ENCODE data around the gene UBXN1. TPM values are rescaled to one million over a fixed set of nuclear protein-coding genes. Genes with fewer than 3 reads are reported as not detected.
A peak's percentile ranks its signal among the peaks of the same experiment; 100 is the strongest.

The UBXN1 gene
- total RNA-seq, 4 donors from 2014 or later = 140 to 205 (median 162) TPM

GRCh38 chr11:62648967-62649364 lies 29.9 kb downstream of the UBXN1 start:
- 90 to 92% methylated on average over 11 of the region's 11 CpGs for WGBS, 2 donors
- H3K9me3 ChIP-seq = no peaks in the 10 kb centered on the region
- no peak overlapping the region for H3K27ac ChIP-seq
- H3K4me3 ChIP-seq = no peak overlapping the region
- peaks cover 0 to 39% (median 4%) of the 10 kb centered on the region in 3 donors for H3K36me3 ChIP-seq
- TF ChIP-seq POLR2A (IDR thresholded peaks at IDR 0.05) = no peak
- TF ChIP-seq EP300 (IDR thresholded peaks at IDR 0.05) = no peak
- TF ChIP-seq CTCF (IDR thresholded peaks at IDR 0.05) = no peak
- peaks cover 0 to 50% (median 28%) of the 10 kb centered on the region in 4 donors for H3K4me1 ChIP-seq
- no peaks in the 10 kb centered on the region for H3K27me3 ChIP-seq
- DNase-seq (ENCODE audit: low spot score in 2 of 2) = no peak

- 89 to 92% methylated on average over 21 to 24 of the region's 24 CpGs for whole genome bisulfite sequencing, 2 donors
- H3K36me3 ChIP-seq = peaks cover 0 to 45% (median 4%) of the 10 kb centered on the region in 3 donors
- no peaks in the 10 kb centered on the region for H3K27me3 ChIP-seq
- H3K4me3 ChIP-seq = no peak overlapping the region
- H3K27ac ChIP-seq = no peak overlapping the region
- DNase-seq (ENCODE audit: low spot score in 2 of 2) = no peak
- peaks cover 0 to 53% (median 28%) of the 10 kb centered on the region in 4 donors for H3K4me1 ChIP-seq
- H3K9me3 ChIP-seq = no peaks in the 10 kb centered on the region
- no peak for TF ChIP-seq CTCF (IDR thresholded peaks at IDR 0.05)
- no peak for TF ChIP-seq POLR2A (IDR thresholded peaks at IDR 0.05)
These were observed 30.5 kb downstream of the UBXN1 start for GRCh38 chr11:62648185-62648966.

GRCh38 chr11:62647609-62648005 lies 31.3 kb downstream of the UBXN1 start:
- H3K36me3 ChIP-seq = peaks cover 0 to 51% (median 4%) of the 10 kb centered on the region in 3 donors
- no peak overlapping the region for H3K4me3 ChIP-seq
- peaks cover 0 to 51% (median 28%) of the 10 kb centered on the region in 4 donors for H3K4me1 ChIP-seq

GRCh38 chr11:62646825-62647608 lies 31.9 kb downstream of the UBXN1 start:
- no peak for DNase-seq (ENCODE audit: low spot score in 2 of 2)
- Histone ChIP-seq H3K9me3 (no peaks in the 10 kb centered on the region), H3K36me3 (peaks cover 0 to 56% (median 4%) of the 10 kb centered on the region in 3 donors), H3K4me3 (peak overlapping the region in 2 of 4 donors; percentile 87 to 90), H3K4me1 (peaks cover 0 to 47% (median 23%) of the 10 kb centered on the region in 4 donors), H3K27me3 (no peaks in the 10 kb centered on the region), H3K27ac (peak overlapping the region in 2 of 4 donors; percentile 66 to 96)
- TF ChIP-seq EP300 (IDR thresholded peaks at IDR 0.05) (no peak), POLR2A (IDR thresholded peaks at IDR 0.05) (no peak), CTCF (IDR thresholded peaks at IDR 0.05) (no peak)
- 45 to 65% methylated on average over 22 to 32 of the region's 32 CpGs for WGBS, 2 donors

More at GRCh38 chr11:62647609-62648005, 31.3 kb downstream of the UBXN1 start:
- TF ChIP-seq CTCF (IDR thresholded peaks at IDR 0.05) (no peak), EP300 (IDR thresholded peaks at IDR 0.05) (no peak), POLR2A (IDR thresholded peaks at IDR 0.05) (no peak)
- H3K9me3 ChIP-seq = no peaks in the 10 kb centered on the region
- WGBS, 2 donors = 82 to 87% methylated on average over 6 of the region's 6 CpGs
- no peak for DNase-seq (ENCODE audit: low spot score in 2 of 2)
- H3K27me3 ChIP-seq = no peaks in the 10 kb centered on the region
- no peak overlapping the region for H3K27ac ChIP-seq

Measured in tibial nerve (tissue), 4 donors.